Glomerular visceral epithelial cell (primary cell): ENCODE results near the gene DNAL1.
A peak's percentile ranks its signal among the peaks of the same experiment; 100 is the strongest.
"Not testable (repeated sequence)": the region's sequence is repeated elsewhere in the genome, so short reads cannot be mapped to it uniquely, and the experiment has no call there.

Experiments
- DNase-seq: peaks from one replicate; pipeline ENCODE4 v3.0.0-alpha.2; 2016; ENCODE audit errors: extremely low spot score

Gene DNAL1

GRCh38 chr14:73640796-73641365 is 3.9 kb upstream of the DNAL1 start:
- DNase-seq: no peak

DNA sequence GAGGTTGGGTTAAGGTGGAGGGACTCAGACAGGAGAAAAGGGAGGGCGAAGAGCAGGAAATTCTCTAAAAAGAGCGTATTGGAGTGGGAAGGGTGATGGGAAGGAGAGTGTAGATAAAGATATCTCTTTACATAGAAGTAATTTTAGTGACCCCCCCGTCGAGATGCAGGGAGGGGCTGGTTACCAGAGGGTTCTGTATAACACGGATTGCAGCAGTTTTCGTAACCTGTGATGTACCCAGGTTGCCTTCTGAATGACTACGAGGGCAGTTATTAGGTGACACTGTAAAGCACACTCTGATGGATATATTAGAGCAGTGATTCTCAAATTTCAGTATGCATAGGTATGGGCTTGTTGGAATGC is 443 bp downstream of the DNAL1 start:
- no peak for DNase-seq

- no peak for DNase-seq
These were observed 6.2 kb downstream of the DNAL1 start for GRCh38 chr14:73651005-73651404.

GRCh38 chr14:73655851-73656250 is 11.1 kb downstream of the DNAL1 start:
- DNase-seq: no peak

GRCh38 chr14:73659202-73659601 is 14.4 kb downstream of the DNAL1 start:
- not testable (repeated sequence) for DNase-seq

DNA sequence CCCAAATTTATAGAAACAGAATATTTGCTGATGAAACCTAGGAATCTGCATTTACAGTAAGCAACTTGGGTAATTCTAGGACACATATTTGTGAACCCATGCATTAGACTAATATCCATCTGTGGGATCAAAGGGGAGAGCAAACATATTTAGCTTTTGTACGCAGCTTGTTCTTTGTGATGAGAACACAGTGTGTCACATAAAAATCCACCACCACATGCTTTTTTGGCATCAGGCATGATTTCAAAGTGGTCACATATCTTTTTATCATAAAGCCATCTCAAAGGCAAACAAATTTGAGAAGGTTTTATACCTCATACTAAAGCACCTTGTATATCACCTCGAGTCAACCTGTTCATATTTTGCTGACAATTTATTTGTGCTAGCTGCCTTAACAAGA is 15.7 kb downstream of the DNAL1 start:
- no peak for DNase-seq

- DNase-seq: peak; percentile 22
These were observed 17.1 kb downstream of the DNAL1 start for GRCh38 chr14:73661872-73662271.

DNA sequence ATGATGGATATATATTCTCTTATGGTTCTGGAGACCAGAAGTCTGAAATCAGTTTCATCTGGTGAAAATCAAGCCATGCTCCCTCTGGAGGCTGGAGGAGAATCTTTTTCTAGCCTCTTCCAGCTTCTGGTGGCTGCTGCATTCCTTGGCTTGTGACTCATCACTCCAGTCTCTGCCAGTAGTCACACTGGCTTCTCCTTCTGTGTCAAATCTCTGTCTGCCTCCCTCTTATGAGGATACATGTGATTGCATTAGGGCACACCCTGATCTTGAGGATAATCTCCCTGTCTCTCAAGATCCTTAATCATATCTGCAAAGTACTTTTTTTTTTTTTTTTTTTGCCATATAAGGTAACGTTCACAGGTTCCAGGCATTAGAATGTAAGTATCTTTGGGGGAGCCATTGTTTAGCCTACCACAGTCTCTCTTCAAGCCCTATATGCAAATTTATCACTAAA is 17.7 kb downstream of the DNAL1 start:
- peak; percentile 91 for DNase-seq

GRCh38 chr14:73663548-73664212 is 18.9 kb downstream of the DNAL1 start:
- DNase-seq: peak; percentile 9

- no peak for DNase-seq
These were observed 20.3 kb downstream of the DNAL1 start for GRCh38 chr14:73665130-73665529.

GRCh38 chr14:73666583-73666982 is 21.8 kb downstream of the DNAL1 start:
- no peak for DNase-seq

DNA sequence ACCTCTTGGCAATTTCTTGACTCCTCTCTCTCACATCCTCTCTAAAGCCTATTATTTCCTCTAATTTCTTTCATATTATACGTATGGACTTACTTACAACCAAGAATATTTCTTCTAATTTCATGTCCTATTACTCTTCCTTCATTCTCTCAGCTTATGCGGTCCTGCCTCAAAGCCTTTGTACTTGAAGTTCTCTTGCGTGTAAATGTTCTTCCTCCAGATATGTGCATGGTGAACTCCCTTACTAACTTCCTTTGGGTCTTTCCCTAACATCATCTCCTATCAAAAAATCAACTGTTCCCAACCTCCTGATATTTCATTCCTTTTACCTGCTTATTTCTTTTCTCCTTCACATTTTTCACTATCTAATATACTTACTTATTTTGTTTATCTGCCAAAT is 23.1 kb downstream of the DNAL1 start:
- DNase-seq: no peak

DNA sequence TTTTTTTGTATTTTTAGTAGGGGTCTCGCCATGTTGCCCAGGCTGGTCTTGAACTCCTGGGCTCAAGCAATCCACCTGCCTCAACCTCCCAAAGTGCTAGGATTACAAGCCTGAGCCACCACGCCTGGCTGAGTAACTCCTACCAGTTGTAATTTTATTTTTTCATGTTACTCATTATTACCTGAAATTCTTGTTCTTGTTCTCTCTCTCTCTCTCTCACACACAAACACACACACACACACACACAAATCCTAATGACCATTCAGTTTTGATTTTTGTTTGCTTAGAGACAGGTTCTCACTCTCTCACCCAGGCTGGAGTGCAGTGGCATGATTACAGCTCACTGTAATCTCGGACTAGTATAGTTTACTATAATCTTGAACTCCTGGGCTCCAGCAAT is 30.2 kb downstream of the DNAL1 start:
- no peak for DNase-seq

DNA sequence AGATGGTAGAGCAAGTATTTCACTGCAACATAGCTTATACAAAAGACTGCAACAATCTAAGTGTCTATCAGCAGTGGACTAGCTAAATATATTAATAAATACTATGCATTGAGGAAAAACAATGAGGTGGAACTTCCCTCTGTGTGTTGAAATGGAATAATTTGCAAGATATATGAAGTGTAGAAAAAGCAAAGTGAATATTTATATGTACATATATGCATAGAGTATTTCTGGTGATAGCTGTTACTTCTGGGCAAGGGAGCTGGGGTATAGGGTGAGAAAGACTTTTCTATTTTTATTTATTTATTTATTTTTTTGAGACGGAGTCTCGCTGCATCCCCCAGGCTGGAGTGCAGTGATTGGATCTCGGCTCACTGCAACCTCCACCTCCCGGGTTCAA is 33.9 kb downstream of the DNAL1 start:
- no peak for DNase-seq

GRCh38 chr14:73680821-73681220 is 36.0 kb downstream of the DNAL1 start:
- DNase-seq: no peak

- DNase-seq: no peak
These were observed 39.8 kb downstream of the DNAL1 start for GRCh38 chr14:73684627-73685026.

DNA sequence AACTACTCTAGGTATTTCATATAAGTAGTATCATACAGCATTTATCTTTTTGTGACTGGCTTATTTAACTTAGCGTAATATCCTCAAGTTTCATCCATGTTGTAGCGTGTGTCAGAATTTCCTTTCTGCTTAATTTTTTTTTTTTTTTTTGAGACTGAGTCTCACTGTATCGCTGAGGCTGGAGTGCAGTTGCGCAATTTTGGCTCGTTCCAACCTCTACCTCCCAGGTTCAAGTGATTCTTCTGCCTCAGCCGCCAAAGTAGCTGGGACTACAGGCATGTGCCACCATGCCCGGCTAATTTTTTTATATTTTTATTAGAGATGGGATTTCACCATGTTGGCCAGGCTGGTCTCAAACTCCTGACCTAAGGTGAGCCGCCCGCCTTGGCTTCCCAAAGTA is 40.5 kb downstream of the DNAL1 start:
- no peak for DNase-seq

DNA sequence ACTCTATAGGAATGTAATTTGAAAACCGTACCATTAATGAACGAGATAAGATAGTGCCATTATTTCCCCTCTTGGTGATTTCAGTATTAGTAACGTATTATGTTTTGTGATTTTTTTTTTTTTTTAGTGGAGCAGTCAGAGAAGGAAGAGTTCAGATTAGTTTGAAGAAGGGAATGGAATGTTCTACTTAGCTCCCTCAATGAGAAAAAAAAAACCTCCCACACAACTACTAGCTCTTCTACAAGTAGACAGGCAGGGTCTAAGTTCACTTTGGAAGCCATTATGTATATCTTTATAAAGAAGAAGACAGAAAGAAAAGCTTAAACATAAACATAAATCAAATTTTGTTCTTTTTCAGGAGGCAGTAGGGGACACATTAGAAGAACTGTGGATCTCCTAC is 42.1 kb downstream of the DNAL1 start:
- no peak for DNase-seq

GRCh38 chr14:73694083-73694482 is 49.3 kb downstream of the DNAL1 start:
- no peak for DNase-seq

GRCh38 chr14:73695082-73695481 is 50.3 kb downstream of the DNAL1 start:
- DNase-seq: no peak

- no peak for DNase-seq
These were observed 51.2 kb downstream of the DNAL1 start for GRCh38 chr14:73695997-73696396.

- DNase-seq: peak; percentile 47
These were observed 51.9 kb downstream of the DNAL1 start for GRCh38 chr14:73696466-73697400.

DNA sequence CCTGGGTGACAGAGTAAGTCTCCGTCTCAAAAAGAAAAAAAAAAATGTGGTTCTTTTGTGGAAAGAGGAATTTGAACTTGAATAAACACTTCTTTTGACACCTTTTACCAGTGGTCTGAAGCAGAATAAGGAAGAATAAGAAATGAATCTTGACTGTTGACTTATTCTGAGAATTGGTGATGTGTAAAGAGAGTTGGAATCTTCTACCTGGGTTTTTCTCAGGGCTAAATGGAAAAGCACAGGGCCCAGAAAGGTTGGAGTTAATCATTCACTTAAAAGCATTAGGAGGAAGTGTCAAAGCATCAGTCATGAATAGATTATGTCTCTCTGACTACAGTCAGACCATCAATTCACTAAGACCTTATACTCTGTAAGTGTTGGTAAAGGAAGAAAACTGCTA is 55.5 kb downstream of the DNAL1 start:
- DNase-seq: peak; percentile 64
